GM12878 (cell line): ENCODE results near the gene ZNF423. TPM values are rescaled to one million over a fixed set of nuclear protein-coding genes. Genes with fewer than 3 reads are reported as not detected.

Source experiments
- ATAC-seq: fragments of 200-7000 bp; cut with Tn5 transposase; 3 replicates; pipeline ENCODE4 v1.9.1; 2020; ENCODE audit warnings: mild to moderate bottlenecking, moderate library complexity
- BruUV-seq: library from RNA; stranded (reverse); fragments of 400-500 nt; replicated peaks from 2 replicates; lab custom pipeline; 2021; lab: Mats Ljungman, UMichigan
- CTCF ChIA-PET: fragments of 300-600 bp; sonication (Branson Sonifier 250); formaldehyde crosslinking; extraction: SDS; loops from one replicate; lab custom pipeline; 2021; ENCODE audit warnings: inconsistent platforms; lab: Yijun Ruan, JAX
- POLR2A ChIA-PET: fragments of 350-600 bp; formaldehyde crosslinking; extraction: SDS; loops from one replicate; lab custom pipeline; 2021; ENCODE audit warnings: inconsistent platforms; lab: Charles Lee
- RAD21 ChIA-PET: fragments of 300-600 bp; sonication (Branson Sonifier 250); formaldehyde crosslinking; loops from one replicate; lab custom pipeline; 2023; ENCODE audit warnings: antibody characterized with exemption; ENCODE audit not compliant: unreplicated experiment; lab: Charles Lee
- SMC1A ChIA-PET: fragments of 300-600 bp; sonication (Branson Sonifier 250); formaldehyde crosslinking; loops from one replicate; lab custom pipeline; 2023; ENCODE audit not compliant: unreplicated experiment, uncharacterized antibody; lab: Charles Lee
- DNase-seq: peaks from one replicate; pipeline ENCODE4 v3.0.0-alpha.2; 2011; ENCODE audit warnings: low read depth, low spot score
- FAIRE-seq: peaks from 3 replicates; lab custom pipeline; 2011; peaks lifted over from hg19 to GRCh38; lab: Jason Lieb, UNC
- H2AFZ ChIP-seq: 2 replicates; pipeline ENCODE4 v1.6.0; 2011; ENCODE audit warnings: low read depth, low read length, control low read depth; ENCODE audit not compliant: control insufficient read depth
- H3K27ac ChIP-seq: 2 replicates; pipeline ENCODE4 v1.5.1; 2011; ENCODE audit warnings: control low read depth; ENCODE audit not compliant: control insufficient read depth, insufficient read depth
- H3K27me3 ChIP-seq, 2 experiments: replicated peaks in 1 of 2; 2 replicates each; pipeline versions ENCODE4 v1.6.0 to v1.6.1; 2011; ENCODE audit warnings: low read length in 1 of 2; ENCODE audit not compliant: control insufficient read depth in 2 of 2, insufficient read depth in 2 of 2
- H3K36me3 ChIP-seq, 2 experiments: 2 replicates each; pipeline ENCODE4 v1.5.1; 2011; ENCODE audit warnings: low read length in 1 of 2; ENCODE audit not compliant: control insufficient read depth in 2 of 2, insufficient read depth in 2 of 2
- H3K4me1 ChIP-seq: 2 replicates; pipeline ENCODE4 v1.6.1; 2011; ENCODE audit warnings: mild to moderate bottlenecking, low read length, moderate library complexity, mixed read lengths; ENCODE audit not compliant: control insufficient read depth, insufficient read depth
- H3K4me2 ChIP-seq: 2 replicates; pipeline ENCODE4 v1.6.0; 2011; ENCODE audit warnings: control low read depth; ENCODE audit not compliant: control insufficient read depth, insufficient read depth
- H3K4me3 ChIP-seq: fragments of 200-600 bp; sonication (generic); 2 replicates; pipeline ENCODE4 v1.5.1; 2016
- H3K79me2 ChIP-seq: 2 replicates; pipeline ENCODE4 v1.6.0; 2011; ENCODE audit warnings: low read length; ENCODE audit not compliant: control insufficient read depth, insufficient read depth
- H3K9ac ChIP-seq: 2 replicates; pipeline ENCODE4 v1.8.0; 2011; ENCODE audit warnings: low read length, control low read depth, mixed read lengths; ENCODE audit not compliant: control insufficient read depth, insufficient read depth
- H3K9me3 ChIP-seq: replicated peaks from 3 replicates; pipeline ENCODE4 v1.5.1; 2011; ENCODE audit warnings: mild to moderate bottlenecking, low read length; ENCODE audit not compliant: control insufficient read depth, insufficient read depth
- H4K20me1 ChIP-seq: 2 replicates; pipeline ENCODE4 v1.6.0; 2011; ENCODE audit not compliant: control insufficient read depth, insufficient read depth
- BCL11A ChIP-seq: IDR thresholded peaks from 2 replicates; pipeline ENCODE4 v1.6.1; 2011; ENCODE audit warnings: low read depth, low read length
- CBX5 ChIP-seq: sonication (generic); IDR thresholded peaks from 2 replicates; pipeline ENCODE4 v1.6.1; 2016; ENCODE audit warnings: low read depth, moderate library complexity, mild to moderate bottlenecking, inconsistent platforms
- CHD2 ChIP-seq: IDR thresholded peaks from 2 replicates; pipeline ENCODE4 v1.6.1; 2011; ENCODE audit warnings: low read depth, low read length, improper control_type of control experiment, borderline replicate concordance
- CREM ChIP-seq: IDR thresholded peaks from 2 replicates; pipeline ENCODE4 v1.6.1; 2014; ENCODE audit warnings: antibody characterized with exemption, low read depth
- IKZF1 ChIP-seq: fragments of 450-650 bp; conservative IDR thresholded peaks from 2 replicates; pipeline ENCODE4 v1.6.1; 2017; ENCODE audit warnings: antibody characterized with exemption, mild to moderate bottlenecking
- KDM1A ChIP-seq: fragments of 200-600 bp; sonication (generic); IDR thresholded peaks from 2 replicates; pipeline ENCODE4 v1.6.1; 2016; ENCODE audit warnings: borderline replicate concordance
- MXI1 ChIP-seq: fragments of 150-350 bp; IDR thresholded peaks from 2 replicates; pipeline ENCODE4 v1.6.1; 2011; ENCODE audit warnings: low read depth, mild to moderate bottlenecking, inconsistent platforms, low read length, improper control_type of control experiment
- NFIC ChIP-seq: IDR thresholded peaks from 2 replicates; pipeline ENCODE4 v1.6.1; 2012; ENCODE audit warnings: low read depth, mild to moderate bottlenecking, inconsistent platforms, low read length, moderate library complexity
- RCOR1 ChIP-seq: conservative IDR thresholded peaks from 2 replicates; pipeline ENCODE4 v1.6.1; 2012; ENCODE audit warnings: low read depth, low read length, improper control_type of control experiment
- SIN3A ChIP-seq: IDR thresholded peaks from 2 replicates; pipeline ENCODE4 v1.6.1; 2012; ENCODE audit warnings: low read depth, low read length, improper control_type of control experiment
- SPI1 ChIP-seq: IDR thresholded peaks from 2 replicates; pipeline ENCODE4 v1.6.1; 2011; ENCODE audit warnings: low read depth, mild to moderate bottlenecking, low read length, moderate library complexity, borderline replicate concordance; ENCODE audit not compliant: insufficient read depth
- SREBF1 ChIP-seq: IDR thresholded peaks from 2 replicates; pipeline ENCODE4 v1.6.1; 2012; ENCODE audit warnings: mild to moderate bottlenecking, low read length
- STAT1 ChIP-seq: fragments of 450-650 bp; conservative IDR thresholded peaks from 2 replicates; pipeline ENCODE4 v1.6.1; 2014; ENCODE audit warnings: antibody characterized with exemption, mild to moderate bottlenecking
- WGBS: methylation state at CpG from one replicate; pipeline ENCODE4 v1.1.6; 2016; ENCODE audit warnings: low lambda C conversion rate; ENCODE audit not compliant: insufficient replicate concordance, insufficient coverage; ENCODE audit errors: missing lambda C conversion rate; 5-methylcytosine and 5-hydroxymethylcytosine counted together
- in situ Hi-C: fragments of 300-500 bp; cut with MboI; formaldehyde crosslinking; loops from 9 replicates; pipeline ENCODE4 v1.14.3; 2018; ENCODE audit warnings: mixed read lengths
- intact Hi-C: fragments of 100-400 bp; cut with micrococcal nuclease; formaldehyde crosslinking; loops from one replicate; pipeline ENCODE4 v1.14.2; 2022; ENCODE audit not compliant: unreplicated experiment
- polyA plus RNA-seq, 11 experiments: library from polyadenylated mRNA; depleted of rRNA in 4 of 11; unstranded in 6 of 11; stranded (reverse) in 5 of 11; fragments of >200 nt; fragmentation: Nextera tagmentation in 4 of 11; fragmentation: Illumina TruSeq in 1 of 11; extraction: Ambion mirVana in 4 of 11; extraction: Trizol in 1 of 11; gene quantifications; 1 replicate in 1 of 11; 2 replicates in 10 of 11; pipeline versions ENCODE4 v1.2.1 to v1.2.3, GENCODE V29; 2011 to 2016; ENCODE audit warnings: inconsistent platforms in 2 of 11, missing spikeins in 2 of 11, low read depth in 1 of 11
- total RNA-seq, 4 experiments: library from RNA; depleted of rRNA in 3 of 4; stranded (reverse); fragments of >200 nt in 3 of 4; fragmentation: Illumina TruSeq in 1 of 4; extraction: Trizol in 1 of 4; gene quantifications; 2 replicates each; pipeline versions ENCODE4 v1.2.1 to v1.2.3, GENCODE V29; 2013 to 2021
- TF ChIP-seq, protein P1 (sequence below): fragments of 450-650 bp; formaldehyde crosslinking; IDR thresholded peaks from 2 replicates; pipeline ENCODE4 v1.4.0; 2022; ENCODE audit warnings: mild to moderate bottlenecking, moderate library complexity
- TF ChIP-seq, protein P2 (sequence below): IDR thresholded peaks from 2 replicates; pipeline ENCODE4 v1.6.1; 2011; ENCODE audit warnings: mild to moderate bottlenecking, low read depth, low read length, moderate library complexity; ENCODE audit not compliant: insufficient replicate concordance
- TF ChIP-seq, protein P3 (sequence below): IDR thresholded peaks from 2 replicates; pipeline ENCODE4 v1.6.1; 2011; ENCODE audit warnings: borderline replicate concordance, low read depth, mild to moderate bottlenecking, moderate library complexity, mixed read lengths, low read length; ENCODE audit not compliant: insufficient read depth; ENCODE audit errors: extremely low read length
- TF ChIP-seq, protein P4 (sequence below): fragments of 450-650 bp; IDR thresholded peaks from 2 replicates; pipeline ENCODE4 v1.6.1; 2017; ENCODE audit warnings: mild to moderate bottlenecking, moderate library complexity

ZNF423 gene
- total and polyA plus RNA-seq, 10 of the 15 experiments (the other 5 are each of a cell fraction or from before 2014, with no cell fraction given) = 0.03 to 0.64 (median 0.10) TPM

DNA sequence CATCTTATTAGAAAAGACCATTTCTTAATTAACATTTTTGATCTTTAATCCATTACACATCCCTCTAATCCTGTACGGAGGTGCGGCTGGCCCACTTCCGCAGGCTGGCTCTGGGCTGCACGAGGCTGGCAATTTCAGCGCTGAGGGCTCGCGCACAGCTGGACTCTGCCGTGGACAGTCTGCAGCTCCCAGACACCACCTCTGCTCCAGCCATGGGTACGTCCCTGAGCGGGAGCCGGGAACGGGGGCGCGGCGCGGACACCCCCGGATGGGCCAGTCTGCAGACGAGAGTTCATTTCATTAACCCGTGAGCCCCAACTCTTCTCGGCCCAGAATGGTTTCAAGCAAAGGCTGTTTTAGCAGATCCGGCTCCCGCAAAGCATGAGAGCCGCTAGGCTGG, 87.9 kb downstream of the ZNF423 start:
- no peak overlapping the region for H2AFZ ChIP-seq
- no peaks in the 10 kb centered on the region for H3K36me3 ChIP-seq
- ATAC-seq (no peak), FAIRE-seq (no peak), DNase-seq (no peak)
- ChIA-PET RAD21 (no interaction called here), CTCF (no interaction called here), POLR2A (no interaction called here), SMC1A (no interaction called here)
- no peaks in the 10 kb centered on the region for H4K20me1 ChIP-seq
- H3K9me3 ChIP-seq = no peaks in the 10 kb centered on the region
- no peaks in the 10 kb centered on the region for H3K79me2 ChIP-seq
- no peaks in the 10 kb centered on the region for H3K4me1 ChIP-seq
- WGBS = 79% methylated on average over 23 of the region's 23 CpGs
- no peaks in the 10 kb centered on the region; a peak in 2 of 4 replicates for H3K27me3 ChIP-seq
- H3K9ac ChIP-seq = no peak overlapping the region
- no peak overlapping the region for H3K4me3 ChIP-seq
- no peak overlapping the region for H3K4me2 ChIP-seq
- H3K27ac ChIP-seq = no peak overlapping the region
- intact Hi-C loops = no loop called here
- in situ Hi-C loops = no loop called here
- BruUV-seq = no TSS peak
- TF ChIP-seq, protein P1, sequence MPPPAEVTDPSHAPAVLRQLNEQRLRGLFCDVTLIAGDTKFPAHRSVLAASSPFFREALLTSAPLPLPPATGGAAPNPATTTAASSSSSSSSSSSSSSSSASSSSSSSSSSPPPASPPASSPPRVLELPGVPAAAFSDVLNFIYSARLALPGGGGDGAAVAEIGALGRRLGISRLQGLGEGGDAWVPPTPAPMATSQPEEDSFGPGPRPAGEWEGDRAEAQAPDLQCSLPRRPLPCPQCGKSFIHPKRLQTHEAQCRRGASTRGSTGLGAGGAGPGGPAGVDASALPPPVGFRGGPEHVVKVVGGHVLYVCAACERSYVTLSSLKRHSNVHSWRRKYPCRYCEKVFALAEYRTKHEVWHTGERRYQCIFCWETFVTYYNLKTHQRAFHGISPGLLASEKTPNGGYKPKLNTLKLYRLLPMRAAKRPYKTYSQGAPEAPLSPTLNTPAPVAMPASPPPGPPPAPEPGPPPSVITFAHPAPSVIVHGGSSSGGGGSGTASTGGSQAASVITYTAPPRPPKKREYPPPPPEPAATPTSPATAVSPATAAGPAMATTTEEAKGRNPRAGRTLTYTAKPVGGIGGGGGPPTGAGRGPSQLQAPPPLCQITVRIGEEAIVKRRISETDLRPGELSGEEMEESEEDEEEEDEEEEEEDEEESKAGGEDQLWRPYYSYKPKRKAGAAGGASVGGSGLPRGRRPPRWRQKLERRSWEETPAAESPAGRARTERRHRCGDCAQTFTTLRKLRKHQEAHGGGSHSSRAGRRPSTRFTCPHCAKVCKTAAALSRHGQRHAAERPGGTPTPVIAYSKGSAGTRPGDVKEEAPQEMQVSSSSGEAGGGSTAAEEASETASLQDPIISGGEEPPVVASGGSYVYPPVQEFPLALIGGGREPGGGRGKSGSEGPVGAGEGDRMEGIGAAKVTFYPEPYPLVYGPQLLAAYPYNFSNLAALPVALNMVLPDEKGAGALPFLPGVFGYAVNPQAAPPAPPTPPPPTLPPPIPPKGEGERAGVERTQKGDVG = no peak
- no peak for TF ChIP-seq NFIC
- TF ChIP-seq CREM = no peak
- TF ChIP-seq, protein P2, sequence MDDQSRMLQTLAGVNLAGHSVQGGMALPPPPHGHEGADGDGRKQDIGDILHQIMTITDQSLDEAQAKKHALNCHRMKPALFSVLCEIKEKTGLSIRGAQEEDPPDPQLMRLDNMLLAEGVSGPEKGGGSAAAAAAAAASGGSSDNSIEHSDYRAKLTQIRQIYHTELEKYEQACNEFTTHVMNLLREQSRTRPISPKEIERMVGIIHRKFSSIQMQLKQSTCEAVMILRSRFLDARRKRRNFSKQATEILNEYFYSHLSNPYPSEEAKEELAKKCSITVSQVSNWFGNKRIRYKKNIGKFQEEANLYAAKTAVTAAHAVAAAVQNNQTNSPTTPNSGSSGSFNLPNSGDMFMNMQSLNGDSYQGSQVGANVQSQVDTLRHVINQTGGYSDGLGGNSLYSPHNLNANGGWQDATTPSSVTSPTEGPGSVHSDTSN = no peak
- no peak for TF ChIP-seq STAT1
- no peak for TF ChIP-seq SIN3A
- no peak for TF ChIP-seq IKZF1
- TF ChIP-seq SREBF1 = no peak
- no peak for TF ChIP-seq MXI1
- TF ChIP-seq KDM1A = no peak
- no peak for TF ChIP-seq SPI1
- TF ChIP-seq, protein P3, sequence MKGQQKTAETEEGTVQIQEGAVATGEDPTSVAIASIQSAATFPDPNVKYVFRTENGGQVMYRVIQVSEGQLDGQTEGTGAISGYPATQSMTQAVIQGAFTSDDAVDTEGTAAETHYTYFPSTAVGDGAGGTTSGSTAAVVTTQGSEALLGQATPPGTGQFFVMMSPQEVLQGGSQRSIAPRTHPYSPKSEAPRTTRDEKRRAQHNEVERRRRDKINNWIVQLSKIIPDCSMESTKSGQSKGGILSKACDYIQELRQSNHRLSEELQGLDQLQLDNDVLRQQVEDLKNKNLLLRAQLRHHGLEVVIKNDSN = no peak
- TF ChIP-seq CHD2 = no peak
- TF ChIP-seq, protein P4, sequence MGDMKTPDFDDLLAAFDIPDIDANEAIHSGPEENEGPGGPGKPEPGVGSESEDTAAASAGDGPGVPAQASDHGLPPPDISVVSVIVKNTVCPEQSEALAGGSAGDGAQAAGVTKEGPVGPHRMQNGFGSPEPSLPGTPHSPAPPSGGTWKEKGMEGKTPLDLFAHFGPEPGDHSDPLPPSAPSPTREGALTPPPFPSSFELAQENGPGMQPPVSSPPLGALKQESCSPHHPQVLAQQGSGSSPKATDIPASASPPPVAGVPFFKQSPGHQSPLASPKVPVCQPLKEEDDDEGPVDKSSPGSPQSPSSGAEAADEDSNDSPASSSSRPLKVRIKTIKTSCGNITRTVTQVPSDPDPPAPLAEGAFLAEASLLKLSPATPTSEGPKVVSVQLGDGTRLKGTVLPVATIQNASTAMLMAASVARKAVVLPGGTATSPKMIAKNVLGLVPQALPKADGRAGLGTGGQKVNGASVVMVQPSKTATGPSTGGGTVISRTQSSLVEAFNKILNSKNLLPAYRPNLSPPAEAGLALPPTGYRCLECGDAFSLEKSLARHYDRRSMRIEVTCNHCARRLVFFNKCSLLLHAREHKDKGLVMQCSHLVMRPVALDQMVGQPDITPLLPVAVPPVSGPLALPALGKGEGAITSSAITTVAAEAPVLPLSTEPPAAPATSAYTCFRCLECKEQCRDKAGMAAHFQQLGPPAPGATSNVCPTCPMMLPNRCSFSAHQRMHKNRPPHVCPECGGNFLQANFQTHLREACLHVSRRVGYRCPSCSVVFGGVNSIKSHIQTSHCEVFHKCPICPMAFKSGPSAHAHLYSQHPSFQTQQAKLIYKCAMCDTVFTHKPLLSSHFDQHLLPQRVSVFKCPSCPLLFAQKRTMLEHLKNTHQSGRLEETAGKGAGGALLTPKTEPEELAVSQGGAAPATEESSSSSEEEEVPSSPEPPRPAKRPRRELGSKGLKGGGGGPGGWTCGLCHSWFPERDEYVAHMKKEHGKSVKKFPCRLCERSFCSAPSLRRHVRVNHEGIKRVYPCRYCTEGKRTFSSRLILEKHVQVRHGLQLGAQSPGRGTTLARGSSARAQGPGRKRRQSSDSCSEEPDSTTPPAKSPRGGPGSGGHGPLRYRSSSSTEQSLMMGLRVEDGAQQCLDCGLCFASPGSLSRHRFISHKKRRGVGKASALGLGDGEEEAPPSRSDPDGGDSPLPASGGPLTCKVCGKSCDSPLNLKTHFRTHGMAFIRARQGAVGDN = no peak
- no peak for TF ChIP-seq BCL11A
- TF ChIP-seq RCOR1 = no peak
- TF ChIP-seq CBX5 = no peak
